GM18502 (cell line): ENCODE measurements around the gene CD300LF.

Experiments used
- ATAC-seq: cut with Tn5 transposase; IDR thresholded peaks from one replicate; pipeline ENCODE4 v1.9.1; 2021; ENCODE audit warnings: mild to moderate bottlenecking; ENCODE audit not compliant: unreplicated experiment, poor library complexity

Gene CD300LF

GRCh38 chr17:74652020-74652419, 60.7 kb downstream of the CD300LF start:
- ATAC-seq, result no peak

DNA sequence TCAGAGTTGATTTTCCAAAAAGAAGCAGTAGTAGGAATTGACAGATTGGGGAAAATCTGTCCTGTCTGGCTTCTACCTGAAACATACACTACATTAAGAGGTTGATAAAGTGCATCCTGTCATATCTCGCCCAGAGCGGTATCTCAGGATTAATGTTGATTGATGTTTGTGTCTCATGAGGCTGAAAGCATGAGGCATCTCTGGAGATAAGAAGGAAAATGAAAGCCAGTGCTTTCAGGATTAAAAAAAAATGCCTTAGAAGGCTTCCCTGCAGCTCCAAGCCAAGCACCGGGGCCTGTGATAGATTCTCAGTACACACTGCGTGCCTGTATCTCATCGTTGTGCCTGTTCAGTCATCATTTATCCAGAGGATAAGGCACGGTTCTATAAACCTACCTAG, 62.8 kb downstream of the CD300LF start:
- ATAC-seq, result no peak

DNA sequence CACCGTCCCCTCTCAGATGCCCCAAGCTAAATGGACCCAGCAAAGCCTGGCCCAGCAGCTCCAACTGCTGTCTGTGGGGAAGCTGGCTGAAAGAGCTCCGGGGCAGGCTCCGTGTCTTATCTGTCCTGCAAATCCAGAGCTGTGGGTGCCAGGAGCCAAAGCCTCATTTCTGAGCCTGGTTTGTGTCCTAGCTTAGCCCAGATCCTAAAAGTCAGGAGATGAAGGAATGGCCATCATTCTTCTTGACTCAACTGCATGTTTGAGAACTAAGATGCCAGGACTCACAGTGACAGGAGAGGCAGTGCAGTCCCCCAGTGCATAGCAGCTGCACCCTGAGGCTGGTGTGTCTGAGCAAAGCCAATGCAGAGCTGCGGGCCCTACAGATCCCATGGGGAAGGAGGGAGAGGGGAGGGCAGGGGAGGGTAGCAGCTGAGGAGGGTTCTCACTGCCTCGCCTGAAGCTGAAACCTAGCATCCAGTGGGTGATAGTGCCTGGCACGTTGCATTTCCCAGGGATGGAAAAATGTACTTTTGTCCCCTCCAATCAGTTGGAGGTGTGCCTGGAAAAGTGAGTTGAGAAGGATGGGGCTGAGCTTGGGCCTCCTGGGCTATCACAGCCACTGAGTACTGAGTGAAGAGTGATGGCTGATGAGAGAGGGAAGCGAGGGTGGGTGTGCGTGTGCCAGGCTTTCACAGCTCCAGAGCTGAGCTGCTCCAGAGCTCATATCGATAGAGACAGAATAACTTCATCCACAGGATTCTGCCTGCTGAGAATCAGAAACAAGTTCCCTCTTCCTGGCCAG, 64.7 kb downstream of the CD300LF start:
- no peak for ATAC-seq

- ATAC-seq, result no peak
Measured at GRCh38 chr17:74646231-74646630, 66.5 kb downstream of the CD300LF start.

GRCh38 chr17:74645010-74645409, 67.7 kb downstream of the CD300LF start:
- ATAC-seq, result no peak

- no peak for ATAC-seq
Measured at GRCh38 chr17:74644419-74644818, 68.3 kb downstream of the CD300LF start.
